EL (cell line): Measurements from ENCODE around the gene ERV3-1.
A peak's percentile ranks its signal among the peaks of the same experiment; 100 is the strongest.
"Not testable (repeated sequence)": the region's sequence is repeated elsewhere in the genome, so short reads cannot be mapped to it uniquely, and the experiment has no call there.

Source experiments
- DNase-seq: peaks from one replicate; pipeline ENCODE4 v3.0.0-alpha.2; 2016

The ERV3-1 gene

GRCh38 chr7:64999165-65000004 is 7.1 kb downstream of the ERV3-1 start:
- no peak for DNase-seq

GRCh38 chr7:64998865-64999164 is 7.7 kb downstream of the ERV3-1 start:
- DNase-seq, result no peak

- peak; percentile 32 for DNase-seq
Measured at GRCh38 chr7:64997927-64998391, 8.5 kb downstream of the ERV3-1 start.

- DNase-seq, result no peak
Measured at GRCh38 chr7:64997164-64997908, 9.2 kb downstream of the ERV3-1 start.

- DNase-seq, result no peak
Measured at GRCh38 chr7:64996305-64996704, 10.2 kb downstream of the ERV3-1 start.

GRCh38 chr7:64993901-64994300 is 12.6 kb downstream of the ERV3-1 start:
- no peak for DNase-seq

- DNase-seq, result peak; percentile 45
Measured at GRCh38 chr7:64992971-64993370, 13.5 kb downstream of the ERV3-1 start.

GRCh38 chr7:64990936-64991335 is 15.6 kb downstream of the ERV3-1 start, which contains the start of gene ZNF117:
Gene ZNF117, minus strand, starts transcription at chr7:64991036.
- DNase-seq, result no peak

GRCh38 chr7:64990216-64990615 is 16.3 kb downstream of the ERV3-1 start:
- DNase-seq, result no peak

- no peak for DNase-seq
Measured at GRCh38 chr7:64978497-64979203, 27.8 kb downstream of the ERV3-1 start.

- no peak for DNase-seq
Measured at GRCh38 chr7:64965594-64965993, 40.9 kb downstream of the ERV3-1 start.

- DNase-seq, result no peak
Measured at GRCh38 chr7:64959072-64959747, 47.3 kb downstream of the ERV3-1 start.

- peak; percentile 48 for DNase-seq
Measured at GRCh38 chr7:64951250-64951848, 55.1 kb downstream of the ERV3-1 start.

GRCh38 chr7:64950673-64951072 is 55.8 kb downstream of the ERV3-1 start:
- not testable (repeated sequence) for DNase-seq

GRCh38 chr7:64948774-64949173 is 57.7 kb downstream of the ERV3-1 start:
- DNase-seq, result not testable (repeated sequence)

GRCh38 chr7:64947252-64948000 is 59.1 kb downstream of the ERV3-1 start:
- DNase-seq, result no peak

GRCh38 chr7:64946772-64947171 is 59.7 kb downstream of the ERV3-1 start:
- peak; percentile 7 for DNase-seq

GRCh38 chr7:64945503-64946175 is 60.8 kb downstream of the ERV3-1 start:
- no peak for DNase-seq

- DNase-seq, result not testable (repeated sequence)
Measured at GRCh38 chr7:64944667-64945502, 61.6 kb downstream of the ERV3-1 start.
